Cardiac fibroblast (primary cell): Measurements from ENCODE around the gene C2orf92.

Source experiments
- DNase-seq, 2 donors: peaks; one replicate each; pipeline versions ENCODE4 v3.0.0 to v3.0.0-alpha.2; 2010; ENCODE audit warnings: low read depth in 2 of 2
- H3K4me3 ChIP-seq, 2 donors: replicated peaks in 1 of 2; 1 replicate in 1 of 2; 2 replicates in 1 of 2; pipeline ENCODE4 v1.5.1; 2011; ENCODE audit warnings: low read depth in 2 of 2, low read length in 2 of 2, mild to moderate bottlenecking in 2 of 2, moderate library complexity in 1 of 2
- CTCF ChIP-seq: IDR thresholded peaks from one replicate; pipeline ENCODE4 v1.5.1; 2011; ENCODE audit warnings: low read depth, mild to moderate bottlenecking, low read length, inconsistent platforms

C2orf92 gene

DNA sequence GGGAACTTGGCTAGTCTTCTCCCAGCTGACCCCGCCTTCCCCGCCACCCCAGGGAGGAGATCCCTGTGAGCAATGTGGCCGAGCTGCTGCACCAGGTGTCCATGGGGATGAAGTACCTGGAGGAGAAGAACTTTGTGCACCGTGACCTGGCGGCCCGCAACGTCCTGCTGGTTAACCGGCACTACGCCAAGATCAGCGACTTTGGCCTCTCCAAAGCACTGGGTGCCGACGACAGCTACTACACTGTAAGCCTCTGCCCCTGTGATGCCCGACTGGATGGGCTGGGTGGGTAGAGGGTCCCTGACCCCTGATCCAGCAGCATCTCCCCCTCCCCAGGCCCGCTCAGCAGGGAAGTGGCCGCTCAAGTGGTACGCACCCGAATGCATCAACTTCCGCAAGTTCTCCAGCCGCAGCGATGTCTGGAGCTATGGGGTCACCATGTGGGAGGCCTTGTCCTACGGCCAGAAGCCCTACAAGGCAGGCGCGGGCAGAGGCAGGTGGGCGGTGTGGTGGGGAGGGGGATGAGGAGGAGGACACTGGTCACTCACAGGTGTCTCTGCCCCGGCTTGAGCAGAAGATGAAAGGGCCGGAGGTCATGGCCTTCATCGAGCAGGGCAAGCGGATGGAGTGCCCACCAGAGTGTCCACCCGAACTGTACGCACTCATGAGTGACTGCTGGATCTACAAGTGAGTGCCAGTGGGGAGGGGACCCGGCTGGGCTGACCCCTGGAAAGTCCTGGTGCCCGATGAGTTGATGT lies 68.1 kb downstream of the C2orf92 start:
- H3K4me3 ChIP-seq: no peak overlapping the region
- no peak for TF ChIP-seq CTCF
- DNase-seq: no peak

- no peak for TF ChIP-seq CTCF
These were observed 68.9 kb downstream of the C2orf92 start for GRCh38 chr2:97738179-97739019.

GRCh38 chr2:97739020-97739892 lies 69.7 kb downstream of the C2orf92 start:
- no peak for DNase-seq
- TF ChIP-seq CTCF: no peak
- no peak overlapping the region for H3K4me3 ChIP-seq

More at GRCh38 chr2:97738179-97739019, 68.9 kb downstream of the C2orf92 start:
- DNase-seq: no peak
- H3K4me3 ChIP-seq: no peak overlapping the region

GRCh38 chr2:97739893-97740245 lies 70.4 kb downstream of the C2orf92 start:
- DNase-seq: no peak
- H3K4me3 ChIP-seq: no peak overlapping the region
- TF ChIP-seq CTCF: no peak

- peak; percentile 72 for TF ChIP-seq CTCF
- no peak overlapping the region for H3K4me3 ChIP-seq
- peak; percentile 24 to 27 for DNase-seq
These were observed 71.2 kb downstream of the C2orf92 start for GRCh38 chr2:97740590-97741182.

DNA sequence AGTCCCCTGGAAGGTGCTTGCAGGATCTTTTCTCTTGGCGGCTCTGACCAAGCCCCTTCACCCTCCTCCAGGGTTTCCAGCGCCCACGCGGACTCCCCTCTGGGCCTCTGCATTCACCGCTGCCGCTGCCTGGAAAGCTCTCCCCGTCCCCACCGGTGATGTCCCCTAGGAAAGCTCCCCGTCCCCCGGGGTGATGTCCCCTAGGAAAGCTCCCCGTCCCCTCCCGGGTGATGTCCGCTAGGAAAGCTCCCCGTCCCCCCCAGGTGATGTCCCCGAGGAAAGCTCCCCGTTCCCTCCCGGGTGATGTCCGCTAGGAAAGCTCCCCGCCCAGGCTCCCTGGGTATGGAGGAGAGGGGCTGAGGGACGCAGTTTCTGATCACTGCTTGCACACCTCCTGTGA lies 71.7 kb downstream of the C2orf92 start:
- no peak for TF ChIP-seq CTCF
- no peak for DNase-seq
- no peak overlapping the region for H3K4me3 ChIP-seq
